Measurements from ENCODE around the gene CSRNP2. TPM values are rescaled to one million over a fixed set of nuclear protein-coding genes. Genes with fewer than 3 reads are reported as not detected.
A peak's percentile ranks its signal among the peaks of the same experiment; 100 is the strongest.

The CSRNP2 gene
- total RNA-seq, 2 experiments from 2014 or later: 17.7 to 20.4 TPM

DNA sequence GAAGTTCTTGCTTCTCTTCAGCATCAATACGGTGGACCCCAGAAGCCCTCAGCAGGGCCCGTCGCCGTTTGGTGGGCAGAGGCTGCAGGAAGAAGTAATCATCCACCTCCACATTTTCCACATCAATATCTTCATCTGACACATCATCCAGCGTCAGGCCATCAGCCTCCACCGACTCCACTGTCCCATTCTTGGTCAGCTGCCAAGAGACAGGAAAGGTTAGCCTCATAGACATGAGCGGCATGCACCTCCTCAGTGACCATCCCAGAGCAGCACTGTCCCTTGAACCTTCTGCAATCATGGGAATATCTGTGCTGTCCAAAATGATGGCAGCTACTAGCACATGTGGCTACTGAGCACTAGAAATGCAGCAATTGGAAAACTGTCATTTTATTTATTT is 15.6 kb downstream of the CSRNP2 start:
- Mint-ChIP-seq H3K9me3 (ENCODE audit: low read depth) (no peaks in the 10 kb centered on the region), H3K4me3 (no peak overlapping the region), H3K27me3 (no peaks in the 10 kb centered on the region), H3K27ac (no peak overlapping the region), H3K36me3 (peaks cover 4% of the 10 kb centered on the region), H3K4me1 (no peaks in the 10 kb centered on the region)
- no peak for ATAC-seq
- DNase-seq: no peak
- CTCF ChIA-PET: no interaction called here

DNA sequence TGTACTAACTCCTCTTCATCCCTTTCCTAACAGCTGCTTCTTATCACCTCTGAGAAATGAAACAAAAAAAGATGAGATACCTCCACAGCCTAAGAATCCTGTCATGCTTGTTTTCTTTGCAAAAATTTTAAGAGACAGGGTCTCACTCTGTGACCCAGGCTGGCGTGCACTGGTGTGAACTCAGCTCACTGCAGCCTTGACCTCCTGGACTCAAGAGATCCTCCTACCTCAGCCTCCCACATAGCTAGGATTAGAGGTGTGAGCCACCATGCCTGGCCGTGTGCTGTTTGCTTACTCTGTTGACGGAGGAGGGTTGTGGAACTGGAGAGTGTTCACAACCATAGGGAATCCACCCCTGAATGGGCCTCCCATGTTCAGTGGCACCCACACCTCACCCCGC is 16.2 kb downstream of the CSRNP2 start:
- H3K9me3 Mint-ChIP-seq (ENCODE audit: low read depth): no peaks in the 10 kb centered on the region
- no peak for DNase-seq
- peaks cover 4% of the 10 kb centered on the region for H3K36me3 Mint-ChIP-seq
- no peak for ATAC-seq
- H3K27ac Mint-ChIP-seq: no peak overlapping the region
- no peaks in the 10 kb centered on the region for H3K4me1 Mint-ChIP-seq
- no peaks in the 10 kb centered on the region for H3K27me3 Mint-ChIP-seq
- CTCF ChIA-PET: no interaction called here
- no peak overlapping the region for H3K4me3 Mint-ChIP-seq

DNA sequence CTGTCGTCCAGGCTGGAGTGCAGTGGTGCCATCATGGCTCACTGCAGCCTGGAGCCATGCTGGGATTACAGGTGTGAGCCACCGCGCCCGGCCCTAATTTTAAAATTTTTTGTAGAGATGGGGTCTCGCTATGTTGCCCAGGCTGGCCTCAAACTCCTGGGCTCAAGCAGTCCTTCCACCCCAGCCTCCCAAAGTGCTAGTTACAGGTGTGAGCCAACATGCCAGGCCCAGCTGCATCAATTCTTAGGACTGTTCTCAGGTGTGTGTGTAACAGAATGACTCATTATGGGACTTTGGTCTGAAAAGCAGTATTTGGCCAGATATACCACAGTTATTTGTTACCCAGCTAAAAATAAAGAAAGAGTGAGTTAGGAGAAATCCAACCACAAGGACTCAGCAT is 17.9 kb downstream of the CSRNP2 start:
- H3K4me1 Mint-ChIP-seq: no peaks in the 10 kb centered on the region
- DNase-seq (no peak), ATAC-seq (no peak)
- H3K4me3 Mint-ChIP-seq: no peak overlapping the region
- CTCF ChIA-PET: interaction anchor here (1.3 kb wide), 1 partner anchor 153 kb away, joined by 4 read pairs; the partner anchor contains the start of gene POU6F1
- no peak overlapping the region for H3K27ac Mint-ChIP-seq
- no peaks in the 10 kb centered on the region for H3K9me3 Mint-ChIP-seq (ENCODE audit: low read depth)
- peaks cover 6% of the 10 kb centered on the region for H3K36me3 Mint-ChIP-seq
- H3K27me3 Mint-ChIP-seq: no peaks in the 10 kb centered on the region

DNA sequence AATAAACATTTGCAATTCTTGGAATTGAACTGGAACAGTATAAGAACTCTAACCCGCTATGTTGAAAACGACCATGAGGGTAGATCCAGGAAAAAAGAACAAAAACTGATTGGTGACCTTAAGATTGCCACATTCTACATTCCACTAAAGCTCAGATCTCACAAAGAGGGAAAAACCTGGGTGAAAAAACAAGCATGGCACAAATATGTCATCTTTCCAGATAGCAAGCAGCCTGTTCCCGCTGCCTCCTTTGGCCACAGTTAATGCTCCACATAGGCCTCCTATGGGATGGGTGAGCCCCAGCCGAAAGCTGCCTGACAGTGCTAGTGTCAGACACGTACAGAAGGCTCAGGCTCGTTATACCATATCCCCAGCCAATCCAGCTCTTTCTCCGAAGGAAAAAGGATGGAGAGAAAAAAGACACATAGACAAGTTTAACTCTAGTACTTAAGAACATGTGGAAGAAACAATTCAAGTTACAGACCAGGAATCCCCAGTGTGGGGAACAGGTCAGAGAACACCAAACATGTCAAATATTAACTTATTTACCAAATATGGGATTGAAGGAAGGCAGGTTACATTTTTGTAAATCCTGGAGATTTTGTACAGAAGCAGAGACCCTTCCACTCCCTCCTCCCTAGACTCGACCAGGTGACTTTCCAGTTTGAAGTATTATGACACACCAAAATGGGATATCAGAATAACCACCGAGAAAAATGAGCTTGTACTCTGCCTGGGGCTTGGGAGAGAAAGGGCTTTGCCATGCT is 20.6 kb downstream of the CSRNP2 start:
- H3K4me3 Mint-ChIP-seq: no peak overlapping the region
- H3K4me1 Mint-ChIP-seq: no peaks in the 10 kb centered on the region
- CTCF ChIA-PET: no interaction called here
- H3K27ac Mint-ChIP-seq: no peak overlapping the region
- DNase-seq (no peak), ATAC-seq (no peak)
- H3K36me3 Mint-ChIP-seq: peaks cover 24% of the 10 kb centered on the region
- no peaks in the 10 kb centered on the region for H3K9me3 Mint-ChIP-seq (ENCODE audit: low read depth)
- H3K27me3 Mint-ChIP-seq: no peaks in the 10 kb centered on the region

DNA sequence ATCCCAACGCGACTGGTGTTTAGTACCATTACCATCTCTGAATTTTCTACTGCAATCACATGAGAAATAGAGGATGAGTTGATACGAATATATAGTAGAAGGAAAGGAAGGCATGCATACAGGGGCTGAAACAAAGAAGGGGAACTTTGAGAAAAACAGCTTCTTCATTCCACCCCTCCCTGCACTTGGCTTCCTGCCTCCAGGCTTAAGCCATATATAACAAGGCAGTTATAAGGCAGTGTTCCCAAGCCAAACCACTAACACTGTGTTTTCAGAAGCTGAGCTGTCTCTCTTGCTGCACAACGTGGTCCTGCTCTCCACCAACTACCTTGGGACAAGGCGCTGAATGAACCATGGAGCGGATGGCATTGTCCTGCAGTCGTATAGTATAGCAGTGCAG is 24.3 kb downstream of the CSRNP2 start:
- Mint-ChIP-seq H3K4me1 (no peaks in the 10 kb centered on the region), H3K4me3 (no peak overlapping the region), H3K36me3 (peaks cover 42% of the 10 kb centered on the region)

DNA sequence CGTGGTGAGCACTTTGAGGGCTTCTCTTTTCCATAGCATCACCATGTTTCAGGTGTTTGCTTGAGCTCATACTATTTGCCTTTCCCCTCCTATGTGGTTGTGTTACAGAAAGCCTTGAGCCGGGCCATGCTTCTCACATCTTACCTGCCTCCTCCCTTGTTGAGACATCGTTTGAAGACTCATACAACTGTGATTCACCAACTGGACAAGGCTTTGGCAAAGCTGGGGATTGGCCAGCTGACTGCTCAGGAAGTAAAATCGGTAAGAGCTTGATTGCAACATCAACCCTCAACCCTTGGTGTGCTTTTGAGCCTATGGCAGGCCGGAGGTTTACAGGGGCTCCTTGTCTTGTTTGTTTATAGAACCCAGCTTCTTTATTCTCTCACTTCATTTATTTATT is 27.2 kb downstream of the CSRNP2 start:
- CTCF ChIA-PET: interaction anchor here (1.3 to 1.4 kb wide), 2 partner anchors 7 to 24 kb away, joined by 3 to 5 read pairs; partner anchors contain the start of gene LETMD1
- peaks cover 59% of the 10 kb centered on the region for H3K36me3 Mint-ChIP-seq

More for the DNA sequence above, 24.3 kb downstream of the CSRNP2 start:
- ATAC-seq (no peak), DNase-seq (no peak)
- no peaks in the 10 kb centered on the region for H3K9me3 Mint-ChIP-seq (ENCODE audit: low read depth)
- no peak overlapping the region for H3K27ac Mint-ChIP-seq
- CTCF ChIA-PET: interaction anchor here (0.6 kb wide), 1 partner anchor 22 kb away, joined by 4 read pairs; no protein-coding TSS in a partner anchor
- no peaks in the 10 kb centered on the region for H3K27me3 Mint-ChIP-seq

DNA sequence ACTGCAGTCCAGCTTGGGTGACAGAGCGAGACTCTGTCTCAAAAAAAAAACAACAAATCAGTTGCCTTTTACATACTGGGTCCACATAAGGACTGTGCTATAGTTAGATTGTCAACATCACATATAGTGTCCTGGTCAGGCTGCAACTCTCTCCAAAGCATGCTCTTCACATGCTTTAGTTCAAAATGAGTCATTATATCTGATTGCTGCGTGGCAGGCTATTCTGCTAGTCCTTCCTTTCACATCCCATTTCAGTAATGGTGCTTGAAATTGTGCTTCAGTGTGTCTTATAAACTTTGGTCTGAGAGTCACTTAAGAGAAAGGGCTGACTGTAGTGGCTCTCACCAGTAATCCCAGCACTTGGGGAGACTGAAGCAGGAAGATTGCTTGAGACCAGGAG is 28.3 kb downstream of the CSRNP2 start:
- H3K27ac Mint-ChIP-seq: peak overlapping the region; percentile 18
- H3K4me1 Mint-ChIP-seq: peaks cover 9% of the 10 kb centered on the region
- ATAC-seq: no peak
- DNase-seq: no peak
- peaks cover 57% of the 10 kb centered on the region for H3K36me3 Mint-ChIP-seq
- H3K4me3 Mint-ChIP-seq: no peak overlapping the region
- CTCF ChIA-PET: no interaction called here
- no peaks in the 10 kb centered on the region for H3K27me3 Mint-ChIP-seq
- no peaks in the 10 kb centered on the region for H3K9me3 Mint-ChIP-seq (ENCODE audit: low read depth)

More for the DNA sequence above, 27.2 kb downstream of the CSRNP2 start:
- no peaks in the 10 kb centered on the region for H3K9me3 Mint-ChIP-seq (ENCODE audit: low read depth)
- peaks cover 7% of the 10 kb centered on the region for H3K4me1 Mint-ChIP-seq
- H3K27me3 Mint-ChIP-seq: no peaks in the 10 kb centered on the region
- no peak overlapping the region for H3K27ac Mint-ChIP-seq
- ATAC-seq (no peak), DNase-seq (no peak)
- no peak overlapping the region for H3K4me3 Mint-ChIP-seq

DNA sequence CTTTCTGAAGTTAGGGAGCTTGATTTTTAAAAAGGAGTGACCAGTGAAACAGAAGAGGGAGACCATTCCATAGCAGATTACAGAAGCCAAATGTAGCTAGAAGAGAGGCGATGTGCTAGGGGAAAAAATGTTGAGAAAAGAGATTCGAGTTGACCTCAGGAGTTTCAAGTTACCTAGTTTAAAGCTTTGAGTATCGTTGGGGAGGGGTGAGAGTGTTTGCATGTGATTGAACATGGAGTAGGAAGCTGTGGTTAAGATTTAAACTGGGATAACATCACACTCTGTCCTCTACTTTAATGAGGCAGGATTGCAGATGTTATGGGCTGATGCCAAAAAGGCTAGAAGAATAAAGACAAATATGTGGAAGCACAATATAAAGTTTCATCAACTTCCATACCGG is 31.6 kb downstream of the CSRNP2 start:
- Mint-ChIP-seq H3K4me3 (no peak overlapping the region), H3K27ac (peak overlapping the region; percentile 37), H3K4me1 (peaks cover 29% of the 10 kb centered on the region), H3K36me3 (peaks cover 49% of the 10 kb centered on the region), H3K27me3 (no peaks in the 10 kb centered on the region), H3K9me3 (ENCODE audit: low read depth) (no peaks in the 10 kb centered on the region)
- CTCF ChIA-PET: interaction anchor here (1.6 kb wide), 1 partner anchor 201 kb away, joined by 4 read pairs; no protein-coding TSS in a partner anchor
- DNase-seq (no peak), ATAC-seq (no peak)

DNA sequence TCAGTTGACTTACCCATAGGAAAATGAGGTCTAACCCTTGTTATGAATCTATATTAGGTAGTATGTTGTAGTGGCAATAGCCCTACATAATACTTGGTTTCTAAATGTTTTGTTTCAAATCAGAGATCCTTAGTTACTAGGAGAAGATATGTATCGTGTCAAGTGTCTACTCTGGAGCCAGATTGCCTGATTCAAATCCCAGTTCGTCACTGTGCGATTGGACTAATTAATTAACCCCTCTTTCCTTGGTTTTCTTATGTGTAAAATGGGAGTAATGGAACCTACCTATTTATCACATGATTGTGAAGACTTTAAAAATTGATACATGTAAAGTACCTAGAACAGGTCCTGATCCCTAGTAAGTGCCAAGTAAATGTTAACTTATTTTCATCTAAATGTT is 33.9 kb downstream of the CSRNP2 start:
- Mint-ChIP-seq H3K4me3 (peak overlapping the region; percentile 98), H3K4me1 (peaks cover 32% of the 10 kb centered on the region), H3K27me3 (no peaks in the 10 kb centered on the region), H3K36me3 (peaks cover 36% of the 10 kb centered on the region), H3K27ac (peak overlapping the region; percentile 94), H3K9me3 (ENCODE audit: low read depth) (no peaks in the 10 kb centered on the region)
- ATAC-seq (no peak), DNase-seq (no peak)
- CTCF ChIA-PET: interaction anchor here (1.1 to 1.5 kb wide), 5 partner anchors 8 to 292 kb away, joined by 3 to 10 read pairs (median 5); partner anchors contain the start of gene SLC11A2

DNA sequence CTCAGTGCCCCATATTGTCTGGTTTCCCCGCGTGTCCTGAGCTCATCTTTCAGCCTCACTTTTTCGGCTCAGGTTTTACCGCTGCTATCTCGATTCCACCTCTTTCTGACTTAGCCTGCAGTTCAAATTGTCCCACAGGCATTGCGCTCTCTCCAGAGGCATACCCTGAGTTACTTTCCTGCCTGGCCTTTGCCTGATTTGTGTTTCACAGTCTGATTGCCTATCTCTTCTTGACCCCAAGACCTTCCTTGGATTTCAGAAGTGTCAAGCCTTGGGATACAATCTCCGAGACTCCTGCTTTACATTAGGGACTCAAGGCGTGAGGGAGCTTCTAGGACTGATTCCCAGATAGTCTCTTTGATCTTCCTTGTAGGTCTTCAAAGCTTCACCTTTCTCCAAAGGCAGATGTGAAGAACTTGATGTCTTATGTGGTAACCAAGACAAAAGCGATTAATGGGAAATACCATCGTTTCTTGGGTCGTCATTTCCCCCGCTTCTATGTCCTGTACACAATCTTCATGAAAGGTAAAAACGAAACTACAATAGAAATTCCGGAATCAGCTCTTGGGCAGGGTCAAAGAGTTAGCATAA is 34.6 kb downstream of the CSRNP2 start:
- Mint-ChIP-seq H3K27me3 (no peaks in the 10 kb centered on the region), H3K9me3 (ENCODE audit: low read depth) (no peaks in the 10 kb centered on the region), H3K36me3 (peaks cover 30% of the 10 kb centered on the region), H3K27ac (peak overlapping the region; percentile 94), H3K4me3 (peak overlapping the region; percentile 98), H3K4me1 (peaks cover 32% of the 10 kb centered on the region)
- CTCF ChIA-PET: interaction anchor here (0.6 to 2.0 kb wide), 11 partner anchors 8 to 964 kb away, joined by 3 to 10 read pairs (median 3); partner anchors contain the start of genes CSRNP2, POU6F1 and SLC11A2
- ATAC-seq (no peak), DNase-seq (no peak)

DNA sequence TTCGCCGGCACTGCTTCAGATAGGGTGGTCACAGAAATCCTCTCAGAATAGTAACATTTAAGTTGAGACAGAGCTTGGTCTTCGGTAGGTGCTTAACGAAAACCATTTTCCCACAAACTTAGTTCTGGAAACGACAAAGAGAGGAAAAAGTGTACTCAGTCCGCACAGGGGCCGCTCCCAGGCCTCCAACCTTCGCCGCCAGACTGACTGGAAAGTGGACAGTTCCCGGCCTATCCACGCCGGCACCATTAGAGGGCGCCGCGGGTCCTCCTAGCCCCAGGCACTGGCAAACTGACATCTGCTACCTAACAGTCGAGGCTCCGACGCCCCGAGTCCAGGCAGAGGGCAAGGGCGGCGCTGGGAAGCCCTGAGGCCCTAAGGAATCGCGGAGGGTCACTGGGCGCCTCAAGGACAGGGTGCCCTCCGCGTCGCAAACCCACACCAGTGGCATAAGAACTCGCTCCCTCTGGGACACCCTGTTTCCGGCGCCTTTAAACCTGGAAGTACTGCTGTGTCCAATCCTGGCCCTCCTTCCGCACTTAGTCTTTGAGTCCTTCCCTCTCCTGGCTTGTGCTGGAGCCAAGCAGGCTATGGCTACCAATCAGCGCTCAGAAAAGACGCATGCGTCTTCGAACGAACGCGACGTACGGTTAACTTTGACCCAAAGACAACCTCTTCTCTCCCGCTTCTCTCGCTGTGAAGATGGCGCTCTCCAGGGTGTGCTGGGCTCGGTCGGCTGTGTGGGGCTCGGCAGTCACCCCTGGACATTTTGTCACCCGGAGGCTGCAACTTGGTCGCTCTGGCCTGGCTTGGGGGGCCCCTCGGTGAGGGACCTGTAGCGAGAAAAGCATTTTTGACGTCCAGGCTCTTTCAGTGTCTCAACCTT is 35.5 kb downstream of the CSRNP2 start, which contains the start of gene LETMD1:
LETMD1 (plus strand) TSS at position 673 of the 886 bp plus-strand sequence; CDS start at position 703, 30 bp downstream.
- H3K27me3 Mint-ChIP-seq: no peaks in the 10 kb centered on the region
- H3K27ac Mint-ChIP-seq: peak within 1 kb of the TSS; percentile 94
- peaks cover 22% of the 10 kb centered on the region for H3K36me3 Mint-ChIP-seq
- H3K4me3 Mint-ChIP-seq: peak within 1 kb of the TSS; percentile 98
- CTCF ChIA-PET: interaction anchor here (0.6 to 2.8 kb wide), 18 partner anchors 9 to 964 kb away, joined by 3 to 10 read pairs (median 4); partner anchors contain the start of genes CSRNP2, DAZAP2, POU6F1 and SLC11A2
- no peaks in the 10 kb centered on the region for H3K9me3 Mint-ChIP-seq (ENCODE audit: low read depth)
- DNase-seq: peak; percentile 96
- peaks cover 35% of the 10 kb centered on the region for H3K4me1 Mint-ChIP-seq
- ATAC-seq: peak; percentile 98

DNA sequence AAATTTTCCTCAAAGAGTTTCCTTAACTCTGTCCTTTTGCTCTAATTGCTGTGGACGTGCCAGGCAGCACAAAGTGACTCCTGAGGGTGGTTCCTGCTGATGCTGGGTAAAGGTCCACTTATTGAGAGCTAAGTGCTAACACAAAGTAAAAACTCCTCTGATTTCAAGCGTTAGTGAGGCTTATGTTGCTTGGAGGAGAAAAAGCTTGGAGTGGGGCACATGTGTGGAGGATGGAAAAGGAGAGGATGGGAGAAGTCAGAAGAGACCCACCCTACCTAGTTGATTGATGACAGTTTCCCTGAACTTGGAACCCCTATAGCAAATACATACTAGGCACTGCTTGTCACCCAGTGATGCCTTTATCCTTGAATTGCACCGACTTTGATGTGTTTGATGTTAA is 47.1 kb downstream of the CSRNP2 start:
- Mint-ChIP-seq H3K36me3 (no peaks in the 10 kb centered on the region), H3K27ac (no peak overlapping the region), H3K9me3 (ENCODE audit: low read depth) (no peaks in the 10 kb centered on the region), H3K27me3 (no peaks in the 10 kb centered on the region), H3K4me1 (no peaks in the 10 kb centered on the region), H3K4me3 (no peak overlapping the region)
- DNase-seq (no peak), ATAC-seq (no peak)
- CTCF ChIA-PET: interaction anchor here (0.9 kb wide), 1 partner anchor 32 kb away, joined by 3 read pairs; no protein-coding TSS in a partner anchor

Measured in activated CD8-positive, alpha-beta memory T cell treated with anti-CD3 and anti-CD28 coated beads, Interleukin-2, amount 10 ng/mL, durations not matched to agents 7 days and 5 days (primary cell).